ENCODE data around the gene SNPH. TPM values are rescaled to one million over a fixed set of nuclear protein-coding genes. Genes with fewer than 3 reads are reported as not detected.

Gene SNPH
- total RNA-seq, 2 experiments from 2014 or later = 12.8 to 13.0 TPM

- no peak for DNase-seq
- H3K4me3 ChIP-seq (ENCODE audit: low read length) = no peak overlapping the region
- TF ChIP-seq CTCF (IDR thresholded peaks at IDR 0.05) = no peak
- peaks cover 13% of the 10 kb centered on the region for H3K27me3 Mint-ChIP-seq
- intact Hi-C loops (cut with DNase I, micrococcal nuclease) = no loop called here
- H3K27me3 ChIP-seq (ENCODE audit: control insufficient read depth in 1 of 2, insufficient read depth in 2 of 2, low read length in 2 of 2) = peaks cover 0 to 12% of the 10 kb centered on the region in 2 experiments
- no peaks in the 10 kb centered on the region for H3K36me3 Mint-ChIP-seq (ENCODE audit: low read depth)
- no peaks in the 10 kb centered on the region for H3K9me3 ChIP-seq (ENCODE audit: control insufficient read depth in 1 of 2, insufficient read depth in 1 of 2, low read length in 2 of 2)
- H3K4me3 Mint-ChIP-seq = no peak overlapping the region
- no peaks in the 10 kb centered on the region for H3K36me3 ChIP-seq (ENCODE audit: insufficient read depth, low read length)
- ChIA-PET CTCF (no interaction called here), POLR2A (no interaction called here)
- ATAC-seq (ENCODE audit: poor library complexity) = no peak
- H3K4me1 Mint-ChIP-seq (ENCODE audit: low read depth) = no peaks in the 10 kb centered on the region
- H3K27ac Mint-ChIP-seq = no peak overlapping the region
- no peaks in the 10 kb centered on the region for H3K9me3 Mint-ChIP-seq
- no peaks in the 10 kb centered on the region for H3K4me1 ChIP-seq (ENCODE audit: insufficient read depth, low read length)
- no peak overlapping the region for H3K27ac ChIP-seq (ENCODE audit: low read depth in 1 of 2, low read length in 2 of 2)
Measured at GRCh38 chr20:1240549-1240948, 25.5 kb upstream of the SNPH start.

- POLR2A ChIA-PET = no interaction called here
- no peak for DNase-seq
- no peak overlapping the region for H3K27ac Mint-ChIP-seq
Measured at GRCh38 chr20:1241456-1241855, 24.6 kb upstream of the SNPH start.

GRCh38 chr20:1242099-1242498 lies 24.0 kb upstream of the SNPH start:
- no peaks in the 10 kb centered on the region for H3K36me3 ChIP-seq (ENCODE audit: insufficient read depth, low read length)
- DNase-seq (no peak), ATAC-seq (ENCODE audit: poor library complexity) (no peak)
- no peaks in the 10 kb centered on the region for H3K4me1 Mint-ChIP-seq (ENCODE audit: low read depth)
- H3K4me3 Mint-ChIP-seq = no peak overlapping the region
- ChIA-PET CTCF (no interaction called here), POLR2A (interaction anchor here (0.9 kb wide), 1 partner anchor 45 kb away, joined by 3 read pairs; no protein-coding TSS in a partner anchor)
- no peak overlapping the region for H3K4me3 ChIP-seq (ENCODE audit: low read length)
- H3K9me3 ChIP-seq (ENCODE audit: control insufficient read depth in 1 of 2, insufficient read depth in 1 of 2, low read length in 2 of 2) = no peaks in the 10 kb centered on the region
- intact Hi-C loops (cut with DNase I, micrococcal nuclease) = no loop called here
- H3K27ac ChIP-seq (ENCODE audit: low read depth in 1 of 2, low read length in 2 of 2) = no peak overlapping the region
- H3K36me3 Mint-ChIP-seq (ENCODE audit: low read depth) = no peaks in the 10 kb centered on the region
- peaks cover 7% of the 10 kb centered on the region for H3K27me3 Mint-ChIP-seq
- H3K4me1 ChIP-seq (ENCODE audit: insufficient read depth, low read length) = no peaks in the 10 kb centered on the region
- TF ChIP-seq CTCF (IDR thresholded peaks at IDR 0.05) = no peak
- no peak overlapping the region for H3K27ac Mint-ChIP-seq
- peaks cover 0 to 12% of the 10 kb centered on the region in 2 experiments for H3K27me3 ChIP-seq (ENCODE audit: control insufficient read depth in 1 of 2, insufficient read depth in 2 of 2, low read length in 2 of 2)
- no peaks in the 10 kb centered on the region for H3K9me3 Mint-ChIP-seq

More at GRCh38 chr20:1241456-1241855, 24.6 kb upstream of the SNPH start:
- Histone ChIP-seq H3K27me3 (ENCODE audit: control insufficient read depth in 1 of 2, insufficient read depth in 2 of 2, low read length in 2 of 2) (peaks cover 0 to 12% of the 10 kb centered on the region in 2 experiments), H3K36me3 (ENCODE audit: insufficient read depth, low read length) (no peaks in the 10 kb centered on the region), H3K27ac (ENCODE audit: low read depth in 1 of 2, low read length in 2 of 2) (no peak overlapping the region), H3K9me3 (ENCODE audit: control insufficient read depth in 1 of 2, insufficient read depth in 1 of 2, low read length in 2 of 2) (no peaks in the 10 kb centered on the region), H3K4me1 (ENCODE audit: insufficient read depth, low read length) (no peaks in the 10 kb centered on the region), H3K4me3 (ENCODE audit: low read length) (no peak overlapping the region)
- ATAC-seq (ENCODE audit: poor library complexity) = no peak
- Mint-ChIP-seq H3K27me3 (peaks cover 7% of the 10 kb centered on the region), H3K9me3 (no peaks in the 10 kb centered on the region), H3K36me3 (ENCODE audit: low read depth) (no peaks in the 10 kb centered on the region), H3K4me1 (ENCODE audit: low read depth) (no peaks in the 10 kb centered on the region), H3K4me3 (no peak overlapping the region)
- TF ChIP-seq CTCF (IDR thresholded peaks at IDR 0.05) = no peak
- CTCF ChIA-PET = no interaction called here
- intact Hi-C loops (cut with DNase I, micrococcal nuclease) = no loop called here

All from CD4-positive, alpha-beta T cell (primary cell).